ENCODE results near the gene IMP4.
A peak's percentile ranks its signal among the peaks of the same experiment; 100 is the strongest.

Gene IMP4

DNA sequence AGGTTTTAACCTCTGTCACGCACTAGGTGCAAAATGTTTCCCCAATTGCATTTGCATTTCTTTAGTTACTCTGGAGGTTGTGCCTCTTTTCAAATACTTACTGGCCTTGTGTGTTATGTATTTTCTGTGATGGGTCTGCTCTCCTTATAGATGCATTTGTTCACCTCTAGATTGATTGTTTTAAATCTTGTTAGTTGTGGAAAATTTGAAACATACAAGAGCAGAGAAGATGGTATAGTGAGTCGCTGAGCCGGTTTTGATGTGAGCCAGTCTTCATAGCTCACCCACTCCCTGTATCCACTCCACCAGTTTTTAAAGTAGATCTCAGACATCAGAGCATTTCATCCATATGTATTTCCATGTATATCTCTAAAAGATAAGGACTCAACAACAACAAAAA lies 6.5 kb downstream of the IMP4 start:
- Histone ChIP-seq H3K27me3 (ENCODE audit: insufficient read depth, low read length) (peaks cover 10% of the 10 kb centered on the region), H3K9ac (ENCODE audit: low read depth, low read length) (no peak overlapping the region), H3K9me3 (ENCODE audit: insufficient read depth, low read depth, low read length) (no peaks in the 10 kb centered on the region), H3K36me3 (ENCODE audit: insufficient read depth, low read depth, low read length) (peaks cover 45% of the 10 kb centered on the region), H3K27ac (ENCODE audit: low read length) (no peak overlapping the region), H3K4me3 (ENCODE audit: low read length) (no peak overlapping the region), H3K4me1 (ENCODE audit: insufficient read depth, low read length) (no peaks in the 10 kb centered on the region; the same call in 1 of the 2 replicates)

DNA sequence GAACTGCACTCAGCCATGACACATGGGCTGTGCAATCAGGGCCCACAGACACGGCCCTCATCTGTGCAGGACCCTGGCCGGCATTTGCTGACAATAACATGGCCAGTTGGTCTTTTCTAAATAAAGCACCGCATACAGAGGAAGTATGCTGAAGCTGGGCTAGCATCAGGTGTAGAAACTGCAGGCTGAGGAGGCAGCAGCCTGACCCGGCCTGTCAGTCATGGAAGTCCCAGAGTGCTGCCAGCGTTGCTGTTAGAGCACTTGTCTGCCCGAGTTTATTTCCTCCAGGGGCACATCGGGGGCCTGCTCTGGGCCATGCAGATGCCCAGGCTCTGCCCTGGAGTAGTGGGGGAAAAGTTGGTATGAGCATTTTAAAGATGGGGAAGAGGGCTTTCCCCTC lies 9.0 kb downstream of the IMP4 start:
- H3K36me3 ChIP-seq (ENCODE audit: insufficient read depth, low read depth, low read length) = peaks cover 20% of the 10 kb centered on the region
- H3K27ac ChIP-seq (ENCODE audit: low read length) = no peak overlapping the region
- H3K9ac ChIP-seq (ENCODE audit: low read depth, low read length) = peak overlapping the region; percentile 21; the same call in 1 of the 2 replicates
- no peaks in the 10 kb centered on the region for H3K9me3 ChIP-seq (ENCODE audit: insufficient read depth, low read depth, low read length)
- no peak overlapping the region for H3K4me3 ChIP-seq (ENCODE audit: low read length)
- H3K4me1 ChIP-seq (ENCODE audit: insufficient read depth, low read length) = no peaks in the 10 kb centered on the region; the same call in 1 of the 2 replicates
- H3K27me3 ChIP-seq (ENCODE audit: insufficient read depth, low read length) = peaks cover 33% of the 10 kb centered on the region

DNA sequence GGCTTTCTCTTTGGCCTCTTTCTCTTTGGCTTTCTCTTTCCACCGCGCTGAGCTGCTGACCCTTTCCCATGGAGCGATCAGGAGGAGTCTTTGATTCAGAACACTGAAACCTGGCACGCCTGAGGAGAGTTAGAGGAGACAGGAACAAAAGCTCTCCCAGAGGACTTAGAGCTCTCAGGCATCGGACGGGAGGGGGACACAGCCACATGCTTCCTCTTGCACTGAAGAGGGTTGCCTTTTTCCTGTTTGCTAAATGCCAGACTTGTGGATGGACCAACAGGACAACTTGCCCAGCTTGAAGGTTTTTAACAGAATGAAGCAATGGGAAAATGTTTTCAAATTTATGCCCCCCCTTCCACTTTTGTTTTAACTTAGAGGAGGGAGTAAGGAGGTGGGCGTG lies 9.5 kb downstream of the IMP4 start:
- Histone ChIP-seq H3K27ac (ENCODE audit: low read length) (no peak overlapping the region), H3K9me3 (ENCODE audit: insufficient read depth, low read depth, low read length) (no peaks in the 10 kb centered on the region), H3K36me3 (ENCODE audit: insufficient read depth, low read depth, low read length) (peaks cover 15% of the 10 kb centered on the region), H3K9ac (ENCODE audit: low read depth, low read length) (peak overlapping the region; percentile 21; the same call in 1 of the 2 replicates), H3K27me3 (ENCODE audit: insufficient read depth, low read length) (peaks cover 38% of the 10 kb centered on the region), H3K4me1 (ENCODE audit: insufficient read depth, low read length) (no peaks in the 10 kb centered on the region; the same call in 1 of the 2 replicates), H3K4me3 (ENCODE audit: low read length) (no peak overlapping the region)

DNA sequence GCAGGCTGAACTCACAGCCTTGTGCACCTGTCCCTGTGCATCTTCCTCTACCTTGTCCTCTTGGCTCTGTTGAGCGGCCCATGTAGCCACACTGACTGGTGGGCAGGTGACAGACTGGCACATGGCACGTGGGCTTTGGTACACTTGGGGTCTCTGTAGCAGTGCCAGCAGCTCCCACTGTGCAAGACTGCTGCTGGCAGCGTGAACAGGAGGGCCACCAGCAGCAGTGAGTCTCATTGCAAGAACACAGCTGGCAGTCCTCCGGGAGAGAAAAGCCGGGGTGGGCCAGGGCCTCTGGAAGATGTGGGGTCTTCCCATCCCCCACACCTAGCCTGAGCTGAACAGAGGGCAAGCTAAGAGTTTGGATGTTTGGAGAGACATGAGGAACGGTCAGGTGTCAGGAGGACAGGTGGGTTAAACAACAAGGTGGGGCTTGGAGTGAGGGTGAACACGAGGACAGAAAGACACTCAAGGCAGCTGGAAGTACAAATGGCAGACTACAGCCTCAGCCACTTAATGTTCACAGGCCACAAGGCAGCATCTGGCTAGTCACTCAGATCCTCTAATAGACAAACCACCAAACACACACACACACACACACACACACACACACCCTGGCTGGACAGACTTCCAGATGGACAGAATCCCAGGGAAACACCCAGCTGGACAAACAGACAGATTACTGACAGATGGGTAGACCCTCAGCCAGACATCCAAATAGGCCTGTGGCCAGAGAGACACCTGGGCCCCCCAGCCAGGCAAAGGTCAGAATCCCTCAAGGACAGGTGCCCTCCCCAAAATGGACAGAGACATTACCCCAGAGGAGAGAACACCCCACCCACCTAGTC lies 10.8 kb downstream of the IMP4 start:
- H3K9me3 ChIP-seq (ENCODE audit: insufficient read depth, low read depth, low read length) = no peaks in the 10 kb centered on the region
- no peak overlapping the region for H3K27ac ChIP-seq (ENCODE audit: low read length)
- H3K4me3 ChIP-seq (ENCODE audit: low read length) = no peak overlapping the region
- no peak overlapping the region for H3K9ac ChIP-seq (ENCODE audit: low read depth, low read length)
- H3K36me3 ChIP-seq (ENCODE audit: insufficient read depth, low read depth, low read length) = peaks cover 2% of the 10 kb centered on the region; the same call in 1 of the 2 replicates
- H3K27me3 ChIP-seq (ENCODE audit: insufficient read depth, low read length) = peaks cover 38% of the 10 kb centered on the region
- no peaks in the 10 kb centered on the region; the same call in 1 of the 2 replicates for H3K4me1 ChIP-seq (ENCODE audit: insufficient read depth, low read length)

DNA sequence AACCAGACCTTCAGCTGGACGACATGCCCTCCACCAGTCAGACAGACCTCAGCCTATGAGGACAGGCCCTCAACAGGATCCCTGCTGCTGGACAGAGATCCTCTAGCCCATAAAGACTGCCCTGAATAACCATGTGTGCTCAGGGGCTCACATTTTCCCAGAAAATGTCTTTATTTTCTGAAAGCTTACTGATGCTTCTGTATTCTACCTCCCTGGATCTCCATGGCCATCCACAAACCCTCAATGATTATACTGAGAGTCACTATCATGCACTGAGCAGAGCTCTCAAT lies 11.4 kb downstream of the IMP4 start:
- H3K36me3 ChIP-seq (ENCODE audit: insufficient read depth, low read depth, low read length) = no peaks in the 10 kb centered on the region
- no peak overlapping the region for H3K27ac ChIP-seq (ENCODE audit: low read length)
- H3K9me3 ChIP-seq (ENCODE audit: insufficient read depth, low read depth, low read length) = no peaks in the 10 kb centered on the region
- H3K4me1 ChIP-seq (ENCODE audit: insufficient read depth, low read length) = no peaks in the 10 kb centered on the region; the same call in 1 of the 2 replicates
- peaks cover 38% of the 10 kb centered on the region for H3K27me3 ChIP-seq (ENCODE audit: insufficient read depth, low read length)
- H3K9ac ChIP-seq (ENCODE audit: low read depth, low read length) = no peak overlapping the region
- no peak overlapping the region for H3K4me3 ChIP-seq (ENCODE audit: low read length)

DNA sequence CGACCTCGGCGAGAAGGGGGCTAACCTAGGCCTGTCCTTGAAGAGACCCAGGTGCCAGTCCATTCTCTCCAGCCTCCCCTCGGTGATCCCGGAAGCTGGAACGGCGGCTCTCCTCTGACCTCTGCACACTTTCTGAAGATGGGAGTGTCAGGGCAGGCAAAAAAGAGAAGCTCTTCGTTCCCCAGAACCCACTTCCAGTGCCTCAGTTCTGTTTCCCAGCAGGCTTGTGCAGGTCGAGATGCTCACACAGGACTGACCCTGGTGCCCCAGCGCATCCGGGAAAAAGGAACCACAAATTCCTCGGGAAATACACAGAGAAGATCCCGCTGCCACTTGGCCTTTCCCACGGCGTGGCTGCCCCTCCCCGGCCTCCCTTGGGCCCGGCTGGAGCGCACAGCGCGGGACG lies 12.5 kb downstream of the IMP4 start:
- Histone ChIP-seq H3K27ac (ENCODE audit: low read length) (no peak overlapping the region), H3K4me3 (ENCODE audit: low read length) (peak overlapping the region; percentile 70; the same call in 1 of the 2 replicates), H3K9me3 (ENCODE audit: insufficient read depth, low read depth, low read length) (no peaks in the 10 kb centered on the region), H3K9ac (ENCODE audit: low read depth, low read length) (no peak overlapping the region), H3K36me3 (ENCODE audit: insufficient read depth, low read depth, low read length) (no peaks in the 10 kb centered on the region), H3K27me3 (ENCODE audit: insufficient read depth, low read length) (peaks cover 38% of the 10 kb centered on the region), H3K4me1 (ENCODE audit: insufficient read depth, low read length) (no peaks in the 10 kb centered on the region; the same call in 1 of the 2 replicates)

DNA sequence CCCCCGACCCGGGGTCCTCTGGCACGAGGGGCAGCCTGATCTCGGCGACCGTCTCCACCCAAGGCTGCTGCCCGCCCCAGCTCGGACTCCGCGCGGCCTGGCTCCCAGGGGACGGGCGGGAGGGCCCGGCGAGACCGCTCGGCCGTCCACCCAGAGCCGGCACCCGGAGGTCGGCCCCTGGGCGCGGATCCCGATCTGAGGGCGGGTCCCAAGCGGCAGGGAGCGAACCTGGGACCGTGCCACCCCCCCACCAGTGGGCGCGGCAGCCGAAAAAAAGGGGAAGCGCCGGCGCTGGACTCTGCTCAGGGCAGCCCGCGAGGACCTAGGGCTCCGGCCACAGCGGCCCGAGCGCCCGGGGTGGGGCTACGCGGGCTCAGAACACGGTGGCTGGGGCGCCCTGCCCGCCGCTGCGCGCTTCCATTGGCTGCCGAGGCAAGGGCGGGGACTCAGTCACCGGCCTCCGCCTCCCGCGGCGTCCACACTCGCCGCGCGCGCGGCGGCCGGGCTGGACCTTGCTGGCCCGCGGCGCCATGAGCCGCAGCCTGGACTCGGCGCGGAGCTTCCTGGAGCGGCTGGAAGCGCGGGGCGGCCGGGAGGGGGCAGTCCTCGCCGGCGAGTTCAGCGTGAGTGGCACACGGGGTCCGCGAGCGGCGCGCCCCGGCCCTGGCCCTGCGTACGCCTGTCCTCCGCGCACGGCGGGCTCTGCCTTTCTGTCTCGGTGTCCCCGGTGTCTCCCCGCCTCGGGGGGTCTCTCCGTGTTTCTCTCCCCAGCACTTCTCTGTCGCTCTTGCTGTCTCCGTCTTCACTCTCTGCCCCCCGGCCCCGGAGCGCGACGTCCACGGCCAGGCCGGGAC lies 13.1 kb downstream of the IMP4 start, which contains the start of gene PTPN18:
Gene PTPN18, plus strand, starts transcription at position 479 of the 854 bp plus-strand sequence. Its CDS starts 52 bp downstream, at position 531.
- Histone ChIP-seq H3K9ac (ENCODE audit: low read depth, low read length) (no peak within 1 kb of the TSS), H3K9me3 (ENCODE audit: insufficient read depth, low read depth, low read length) (no peaks in the 10 kb centered on the region), H3K36me3 (ENCODE audit: insufficient read depth, low read depth, low read length) (no peaks in the 10 kb centered on the region), H3K27me3 (ENCODE audit: insufficient read depth, low read length) (peaks cover 38% of the 10 kb centered on the region), H3K4me1 (ENCODE audit: insufficient read depth, low read length) (no peaks in the 10 kb centered on the region; the same call in 1 of the 2 replicates), H3K27ac (ENCODE audit: low read length) (no peak within 1 kb of the TSS), H3K4me3 (ENCODE audit: low read length) (peak within 1 kb of the TSS; percentile 70)

DNA sequence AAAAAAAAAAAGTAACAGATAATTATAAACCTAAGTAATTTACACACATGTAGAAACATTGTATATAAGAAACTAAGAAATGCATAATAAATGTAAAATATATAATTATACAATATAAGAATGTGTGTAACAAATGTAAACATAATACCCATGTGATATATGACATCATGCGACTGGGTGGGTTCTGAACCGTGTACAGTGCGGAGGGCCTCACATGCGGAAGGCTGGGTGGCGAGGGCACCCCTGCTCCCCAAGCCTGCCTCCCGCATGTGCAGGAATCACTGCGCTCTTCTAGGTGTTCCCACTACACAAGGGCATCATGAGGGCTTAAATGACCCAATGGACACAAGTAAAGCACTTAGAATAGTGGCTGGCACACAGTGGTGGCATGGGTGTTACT lies 15.2 kb downstream of the IMP4 start:
- Histone ChIP-seq H3K27ac (ENCODE audit: low read length) (no peak overlapping the region), H3K4me3 (ENCODE audit: low read length) (no peak overlapping the region), H3K36me3 (ENCODE audit: insufficient read depth, low read depth, low read length) (no peaks in the 10 kb centered on the region), H3K9ac (ENCODE audit: low read depth, low read length) (no peak overlapping the region), H3K4me1 (ENCODE audit: insufficient read depth, low read length) (no peaks in the 10 kb centered on the region), H3K27me3 (ENCODE audit: insufficient read depth, low read length) (peaks cover 38% of the 10 kb centered on the region), H3K9me3 (ENCODE audit: insufficient read depth, low read depth, low read length) (no peaks in the 10 kb centered on the region)

DNA sequence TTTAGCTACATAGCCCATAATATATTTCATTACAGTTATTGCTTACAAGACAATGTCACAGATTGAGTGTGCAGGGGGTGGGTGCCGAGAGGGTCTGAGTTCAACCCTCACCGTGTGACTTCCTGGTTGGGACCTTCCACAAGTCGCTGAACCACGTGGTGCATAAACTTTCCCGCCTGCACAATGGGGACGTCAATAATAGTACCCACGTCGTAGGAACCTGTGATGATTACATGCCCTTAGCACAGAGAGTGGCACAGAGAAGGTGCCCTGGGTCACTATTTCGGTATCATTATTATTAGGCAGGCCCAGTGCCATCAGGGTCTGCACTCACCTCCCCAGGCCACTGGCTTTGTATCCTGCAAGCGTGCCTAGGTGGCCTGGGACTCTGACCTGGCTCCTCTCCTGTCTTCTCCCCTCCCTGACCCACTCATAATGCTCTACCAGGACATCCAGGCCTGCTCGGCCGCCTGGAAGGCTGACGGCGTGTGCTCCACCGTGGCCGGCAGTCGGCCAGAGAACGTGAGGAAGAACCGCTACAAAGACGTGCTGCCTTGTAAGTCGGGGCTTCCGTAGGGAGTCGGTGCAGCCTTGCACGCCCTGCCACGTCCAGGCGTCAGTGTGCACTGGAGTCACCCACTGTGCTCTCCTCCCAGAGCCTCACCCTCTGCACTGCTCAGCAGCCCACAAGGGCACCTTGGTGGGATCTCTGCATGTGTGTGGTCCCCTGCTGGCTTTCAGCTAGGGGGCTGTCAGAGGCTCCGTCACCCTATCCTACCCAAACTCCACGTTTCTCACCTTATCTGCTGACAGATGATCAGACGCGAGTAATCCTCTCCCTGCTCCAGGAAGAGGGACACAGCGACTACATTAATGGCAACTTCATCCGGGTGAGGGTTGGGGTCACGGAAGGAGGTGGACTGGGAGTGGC lies 16.0 kb downstream of the IMP4 start:
- H3K27me3 ChIP-seq (ENCODE audit: insufficient read depth, low read length) = peaks cover 33% of the 10 kb centered on the region
- H3K9me3 ChIP-seq (ENCODE audit: insufficient read depth, low read depth, low read length) = no peaks in the 10 kb centered on the region
- no peak overlapping the region for H3K27ac ChIP-seq (ENCODE audit: low read length)
- no peaks in the 10 kb centered on the region for H3K4me1 ChIP-seq (ENCODE audit: insufficient read depth, low read length)
- no peak overlapping the region for H3K9ac ChIP-seq (ENCODE audit: low read depth, low read length)
- H3K4me3 ChIP-seq (ENCODE audit: low read length) = no peak overlapping the region
- no peaks in the 10 kb centered on the region for H3K36me3 ChIP-seq (ENCODE audit: insufficient read depth, low read depth, low read length)

DNA sequence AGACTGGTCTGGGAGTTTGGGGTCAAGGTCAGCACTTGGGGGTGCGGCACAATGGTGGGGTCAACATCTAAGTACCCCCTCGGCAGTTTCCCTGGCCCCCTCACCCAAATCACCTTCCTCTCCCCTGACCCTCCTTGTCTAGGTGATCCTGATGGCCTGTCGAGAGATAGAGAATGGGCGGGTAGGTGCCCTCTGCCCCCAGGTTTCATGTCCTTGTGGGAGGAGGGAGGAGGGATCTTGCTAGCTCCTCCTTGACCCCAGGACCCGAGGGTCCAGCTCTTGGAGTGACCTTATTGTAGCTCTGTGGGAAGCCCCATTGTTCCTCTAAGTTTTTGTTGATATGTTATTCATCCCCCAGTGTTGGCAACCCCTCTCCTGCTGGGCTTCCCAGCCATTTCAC lies 16.8 kb downstream of the IMP4 start:
- no peak overlapping the region for H3K9ac ChIP-seq (ENCODE audit: low read depth, low read length)
- no peak overlapping the region for H3K27ac ChIP-seq (ENCODE audit: low read length)
- H3K36me3 ChIP-seq (ENCODE audit: insufficient read depth, low read depth, low read length) = no peaks in the 10 kb centered on the region
- no peaks in the 10 kb centered on the region for H3K4me1 ChIP-seq (ENCODE audit: insufficient read depth, low read length)
- H3K4me3 ChIP-seq (ENCODE audit: low read length) = no peak overlapping the region
- H3K9me3 ChIP-seq (ENCODE audit: insufficient read depth, low read depth, low read length) = no peaks in the 10 kb centered on the region
- H3K27me3 ChIP-seq (ENCODE audit: insufficient read depth, low read length) = peaks cover 25% of the 10 kb centered on the region

DNA sequence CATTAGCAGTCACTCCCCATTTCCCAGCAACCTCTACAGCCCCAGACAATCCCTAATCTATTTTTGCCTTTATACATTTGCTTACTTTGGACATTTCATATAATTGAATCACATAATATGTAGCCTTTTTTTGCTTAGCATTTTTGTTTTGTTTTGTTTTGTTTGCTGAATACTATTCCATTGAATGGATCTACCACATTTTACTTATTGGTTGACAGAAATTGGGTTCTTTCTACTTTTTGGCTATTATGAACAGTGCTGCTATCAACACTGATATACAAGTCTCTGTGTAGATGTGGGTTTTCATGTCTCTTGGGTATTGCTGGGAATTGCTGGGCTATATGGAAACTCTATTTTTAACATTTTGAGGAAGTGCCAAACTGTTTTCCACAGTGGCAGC lies 20.8 kb downstream of the IMP4 start:
- H3K27me3 ChIP-seq (ENCODE audit: insufficient read depth, low read length) = no peaks in the 10 kb centered on the region; the same call in 1 of the 2 replicates
- no peaks in the 10 kb centered on the region for H3K36me3 ChIP-seq (ENCODE audit: insufficient read depth, low read depth, low read length)
- H3K4me3 ChIP-seq (ENCODE audit: low read length) = no peak overlapping the region
- peaks cover under 1% of the 10 kb centered on the region; the same call in 1 of the 2 replicates for H3K4me1 ChIP-seq (ENCODE audit: insufficient read depth, low read length)
- no peak overlapping the region for H3K27ac ChIP-seq (ENCODE audit: low read length)
- H3K9ac ChIP-seq (ENCODE audit: low read depth, low read length) = no peak overlapping the region
- no peaks in the 10 kb centered on the region for H3K9me3 ChIP-seq (ENCODE audit: insufficient read depth, low read depth, low read length)

Data from iPS-20b (cell line).